GM12875 (cell line): ENCODE results near the gene COPG2.

Experiments used
- H3K4me3 ChIP-seq: one replicate; pipeline ENCODE4 v1.5.1; 2011; ENCODE audit warnings: low read depth, low read length, control low read depth
- TF ChIP-seq, protein P1 (sequence below): IDR thresholded peaks from 2 replicates; pipeline ENCODE4 v1.5.1; 2011; ENCODE audit warnings: low read depth, mild to moderate bottlenecking, control low read depth, inconsistent platforms, low read length, moderate library complexity, borderline replicate concordance; ENCODE audit not compliant: insufficient read depth

COPG2 gene

DNA sequence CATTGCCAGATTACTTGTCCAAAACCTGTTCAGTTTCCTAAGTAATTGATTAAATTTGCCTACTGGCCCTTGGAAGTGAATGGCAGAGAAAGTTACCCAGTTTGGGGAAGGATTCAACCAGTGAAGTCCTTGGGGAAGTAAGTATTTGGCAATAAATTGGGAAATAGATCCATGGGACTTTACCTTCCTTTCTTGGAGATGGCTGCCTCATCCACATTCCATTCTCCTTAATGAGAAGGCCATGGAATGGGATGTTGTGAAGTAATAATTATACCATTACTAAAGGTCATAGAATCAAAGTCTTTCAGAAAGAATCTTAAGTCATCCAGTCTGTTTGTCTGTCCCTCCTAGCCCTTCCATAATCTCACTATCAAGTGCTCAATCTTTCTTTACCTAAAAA lies 4.5 kb upstream of the COPG2 start:
- TF ChIP-seq, protein P1, sequence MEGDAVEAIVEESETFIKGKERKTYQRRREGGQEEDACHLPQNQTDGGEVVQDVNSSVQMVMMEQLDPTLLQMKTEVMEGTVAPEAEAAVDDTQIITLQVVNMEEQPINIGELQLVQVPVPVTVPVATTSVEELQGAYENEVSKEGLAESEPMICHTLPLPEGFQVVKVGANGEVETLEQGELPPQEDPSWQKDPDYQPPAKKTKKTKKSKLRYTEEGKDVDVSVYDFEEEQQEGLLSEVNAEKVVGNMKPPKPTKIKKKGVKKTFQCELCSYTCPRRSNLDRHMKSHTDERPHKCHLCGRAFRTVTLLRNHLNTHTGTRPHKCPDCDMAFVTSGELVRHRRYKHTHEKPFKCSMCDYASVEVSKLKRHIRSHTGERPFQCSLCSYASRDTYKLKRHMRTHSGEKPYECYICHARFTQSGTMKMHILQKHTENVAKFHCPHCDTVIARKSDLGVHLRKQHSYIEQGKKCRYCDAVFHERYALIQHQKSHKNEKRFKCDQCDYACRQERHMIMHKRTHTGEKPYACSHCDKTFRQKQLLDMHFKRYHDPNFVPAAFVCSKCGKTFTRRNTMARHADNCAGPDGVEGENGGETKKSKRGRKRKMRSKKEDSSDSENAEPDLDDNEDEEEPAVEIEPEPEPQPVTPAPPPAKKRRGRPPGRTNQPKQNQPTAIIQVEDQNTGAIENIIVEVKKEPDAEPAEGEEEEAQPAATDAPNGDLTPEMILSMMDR = no peak
- H3K4me3 ChIP-seq = no peak overlapping the region

DNA sequence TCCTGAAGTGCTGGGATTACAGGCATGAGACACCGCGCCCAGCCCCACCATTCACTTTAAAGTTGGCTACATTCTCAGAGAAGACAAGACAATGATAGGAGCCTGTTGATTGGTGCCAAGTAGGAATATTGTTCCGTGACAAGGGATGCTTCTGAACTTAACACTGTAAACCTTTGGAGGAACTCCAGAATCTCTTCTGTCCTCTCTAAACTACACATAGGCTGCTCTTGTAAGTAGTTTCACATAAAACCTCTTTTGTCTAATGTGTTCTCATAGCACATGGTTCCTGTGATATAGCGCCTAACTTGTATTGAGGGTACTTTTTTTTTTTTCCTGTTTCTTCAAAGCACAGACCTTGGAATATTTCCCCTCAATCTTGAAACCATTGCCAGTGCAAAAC lies 3.6 kb upstream of the COPG2 start:
- H3K4me3 ChIP-seq = no peak overlapping the region
- TF ChIP-seq, protein P1 = no peak

DNA sequence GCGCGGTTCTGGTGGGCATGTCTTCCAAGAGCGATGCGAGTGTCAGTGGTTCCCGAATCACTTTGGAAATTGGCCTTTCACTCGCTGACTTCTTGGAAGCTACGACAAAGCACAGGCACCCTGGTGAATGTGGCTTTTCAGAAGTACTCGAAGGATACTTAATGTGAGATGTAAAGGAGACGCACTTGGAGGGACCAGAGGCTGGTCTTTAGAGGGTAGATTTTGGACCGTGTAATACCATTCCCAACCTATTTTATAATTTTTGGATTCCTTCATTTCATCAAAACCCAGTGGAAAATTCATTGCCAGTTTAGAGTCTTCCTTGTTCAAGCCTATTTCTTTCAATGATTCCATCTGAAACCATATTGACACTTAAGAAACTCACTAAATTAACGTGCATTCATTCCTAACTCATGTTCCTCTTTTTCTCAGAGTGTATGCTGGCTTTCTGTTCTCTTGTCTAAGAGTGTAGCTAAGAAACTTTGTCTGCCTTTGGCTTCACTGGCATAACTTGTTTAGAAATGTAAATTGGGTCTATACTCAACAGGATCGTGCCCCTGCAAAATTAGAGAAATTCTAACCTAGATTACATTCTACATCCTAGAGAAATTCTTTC lies 645 bp upstream of the COPG2 start:
- TF ChIP-seq, protein P1 = no peak
- peak overlapping the region; percentile 83 for H3K4me3 ChIP-seq

DNA sequence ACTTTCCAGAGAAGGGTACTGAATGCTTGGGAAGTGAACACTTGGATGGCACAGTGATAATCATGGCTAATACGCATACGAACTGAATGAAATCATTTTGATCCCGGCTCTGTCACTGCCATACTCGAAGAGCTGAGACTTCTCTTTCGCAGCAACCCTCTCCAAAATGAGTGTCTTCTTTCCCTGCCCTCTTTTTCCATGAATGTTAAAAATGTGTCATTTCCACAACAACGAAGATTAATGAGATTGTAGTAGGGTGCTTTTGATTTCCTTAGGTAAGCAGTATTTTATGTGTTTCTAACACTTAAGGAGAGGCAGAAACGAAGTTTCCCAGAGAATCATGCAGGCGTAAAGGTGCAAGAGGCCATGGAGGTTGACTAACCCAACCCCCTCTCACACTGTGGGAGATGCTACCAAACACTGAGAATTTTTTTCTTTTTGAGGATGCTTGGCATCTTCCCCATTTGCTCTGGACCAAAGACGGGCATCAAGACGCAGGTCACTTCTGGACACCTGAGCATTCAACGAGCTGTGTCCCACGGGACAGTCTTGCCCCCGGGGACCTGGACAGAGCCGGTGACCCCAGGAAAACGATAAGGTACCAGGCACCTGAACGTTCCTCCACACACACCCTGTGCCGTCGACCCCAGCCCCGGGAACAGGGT lies 823 bp downstream of the COPG2 start:
- H3K4me3 ChIP-seq = peak overlapping the region; percentile 83
- TF ChIP-seq, protein P1 = no peak

DNA sequence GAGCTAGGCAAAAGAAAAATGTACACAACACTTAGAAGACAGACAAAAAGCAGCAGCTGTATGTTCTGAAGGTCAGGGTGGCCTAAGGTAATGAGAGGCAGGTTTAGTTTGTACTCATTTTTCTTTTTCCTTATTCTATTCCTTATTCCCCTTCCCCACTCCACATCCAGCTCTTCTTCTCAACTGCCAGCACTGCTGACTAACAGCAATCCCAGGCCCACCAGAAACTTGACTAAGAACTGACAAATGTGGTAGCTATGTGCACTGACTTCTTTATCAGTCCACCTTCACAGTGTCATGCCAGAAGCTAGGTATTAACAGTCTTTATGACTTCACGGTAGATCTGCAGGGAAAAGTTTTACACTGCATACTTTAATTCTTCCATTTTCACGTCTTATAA lies 6.1 kb downstream of the COPG2 start:
- TF ChIP-seq, protein P1 = no peak
- no peak overlapping the region for H3K4me3 ChIP-seq

DNA sequence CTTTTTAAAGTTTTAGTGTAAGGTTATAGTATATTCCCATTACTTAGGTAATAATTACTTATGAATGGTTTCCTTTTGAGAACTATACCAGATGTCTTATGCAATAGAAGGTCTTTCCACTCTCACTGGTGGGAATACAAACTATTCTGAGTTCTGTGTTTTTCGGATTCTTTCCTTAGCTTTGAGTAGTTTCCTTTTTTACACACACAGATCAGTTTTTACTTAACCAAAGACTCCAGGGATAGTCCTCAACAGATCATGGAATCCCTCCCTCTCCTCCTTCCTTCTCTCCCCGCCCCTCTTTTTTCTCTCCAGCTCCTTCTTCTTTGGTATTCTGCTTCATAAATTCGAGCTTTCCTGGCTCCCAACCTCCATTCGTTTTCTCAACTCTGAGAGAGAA lies 13.3 kb downstream of the COPG2 start:
- TF ChIP-seq, protein P1 = no peak

DNA sequence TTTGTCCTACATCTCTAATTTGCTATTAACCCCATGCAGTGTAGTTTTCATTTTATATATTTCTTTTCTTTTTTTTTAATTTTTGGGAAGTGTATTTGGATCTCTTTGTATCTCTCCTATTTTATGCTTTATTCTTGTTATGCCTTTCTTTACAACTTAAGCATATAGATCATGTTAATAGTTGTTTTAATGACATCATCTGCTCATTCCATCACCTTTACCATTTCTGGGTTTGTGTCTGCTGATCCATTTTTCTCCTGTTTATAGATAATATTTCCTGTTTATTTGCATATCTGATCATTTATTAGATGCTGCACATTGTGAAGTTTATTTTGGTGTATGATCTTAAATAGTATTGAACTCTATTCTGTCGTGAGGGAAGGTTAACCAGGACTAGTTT lies 13.7 kb downstream of the COPG2 start:
- TF ChIP-seq, protein P1 = no peak
- no peak overlapping the region for H3K4me3 ChIP-seq

More for the DNA sequence above, 13.3 kb downstream of the COPG2 start:
- no peak overlapping the region for H3K4me3 ChIP-seq
